ENCODE data around the gene LMO1. TPM values are rescaled to one million over a fixed set of nuclear protein-coding genes. Genes with fewer than 3 reads are reported as not detected.

The LMO1 gene
- total and polyA plus RNA-seq, 10 donors, result 0.17 to 1.0 (median 0.57) TPM; not detected in 5

- intact Hi-C loops (cut with DNase I; ENCODE audit: low total_unique reads), result no loop called here
- no peak overlapping the region for H3K4me3 ChIP-seq
- peaks cover 0 to 18% (median 0%) of the 10 kb centered on the region in 6 donors for H3K4me1 ChIP-seq
- TF ChIP-seq CTCF (IDR thresholded peaks at IDR 0.05 in 8 of 11, conservative IDR thresholded peaks at IDR 0.05 in 3 of 11) (no peak), POLR2A (IDR thresholded peaks at IDR 0.05) (no peak)
- DNase-seq, result peak; percentile 54
- H3K9me3 ChIP-seq, result peaks cover 0 to 16% (median 8%) of the 10 kb centered on the region in 8 donors
- WGBS, 5 donors, result 64 to 77% (median 67%) methylated on average over 13 of the region's 13 CpGs
- H3K36me3 ChIP-seq, result no peaks in the 10 kb centered on the region
- peaks cover 0 to 13% (median 0%) of the 10 kb centered on the region in 7 donors for H3K27me3 ChIP-seq (replicated peaks in 1 of 7)
- no peak overlapping the region for H3K27ac ChIP-seq
Observed at GRCh38 chr11:8298801-8299786, 35.4 kb upstream of the LMO1 start.

- no peak for TF ChIP-seq POLR2A (IDR thresholded peaks at IDR 0.05)
- TF ChIP-seq CTCF (IDR thresholded peaks at IDR 0.05 in 8 of 11, conservative IDR thresholded peaks at IDR 0.05 in 3 of 11), result no peak
- TF ChIP-seq POLR2AphosphoS5 (IDR thresholded peaks at IDR 0.05), result no peak
- intact Hi-C loops (cut with DNase I; ENCODE audit: low total_unique reads), result no loop called here
- Histone ChIP-seq H3K36me3 (no peaks in the 10 kb centered on the region), H3K9me3 (peaks cover 0 to 4% (median 0%) of the 10 kb centered on the region in 8 donors), H3K4me3 (no peak overlapping the region), H3K4me1 (peaks cover 0 to 18% (median 0%) of the 10 kb centered on the region in 6 donors), H3K27me3 (replicated peaks in 1 of 7) (peaks cover 0 to 13% (median 0%) of the 10 kb centered on the region in 7 donors), H3K27ac (no peak overlapping the region)
- DNase-seq, result peak; percentile 36
- 82 to 94% (median 93%) methylated on average over 4 to 5 of the region's 5 CpGs for WGBS, 5 donors
Observed at GRCh38 chr11:8297781-8298440, 34.2 kb upstream of the LMO1 start.

- Histone ChIP-seq H3K4me1 (peaks cover 0 to 18% (median 0%) of the 10 kb centered on the region in 6 donors), H3K27ac (no peak overlapping the region), H3K4me3 (no peak overlapping the region), H3K9me3 (no peaks in the 10 kb centered on the region), H3K27me3 (replicated peaks in 1 of 7) (peaks cover 0 to 13% (median 0%) of the 10 kb centered on the region in 7 donors), H3K36me3 (no peaks in the 10 kb centered on the region)
- no peak for DNase-seq
- intact Hi-C loops (cut with DNase I; ENCODE audit: low total_unique reads), result no loop called here
- 79 to 93% (median 83%) methylated on average over 5 of the region's 5 CpGs for WGBS, 5 donors
- TF ChIP-seq CTCF (IDR thresholded peaks at IDR 0.05 in 8 of 11, conservative IDR thresholded peaks at IDR 0.05 in 3 of 11) (no peak), POLR2AphosphoS5 (IDR thresholded peaks at IDR 0.05) (no peak)
Observed at GRCh38 chr11:8296872-8297271, 33.2 kb upstream of the LMO1 start.
